ENCODE data around the gene ACMSD.

GRCh38 chr2:134792186-134792585, 46.2 kb upstream of the ACMSD start:
- TF ChIP-seq ESRRA (IDR thresholded peaks at IDR 0.05; ENCODE audit: low read length) (no peak), TCF12 (IDR thresholded peaks at IDR 0.05; ENCODE audit: low read depth, low read length) (no peak), HDAC2 (IDR thresholded peaks at IDR 0.05) (no peak), CTCF (IDR thresholded peaks at IDR 0.05 in 2 of 3, conservative IDR thresholded peaks at IDR 0.05 in 1 of 3; ENCODE audit: control insufficient read depth in 2 of 3, extremely low read depth in 1 of 3, insufficient read depth in 1 of 3, low read depth in 3 of 3, low read length in 3 of 3) (no peak), EP300 (IDR thresholded peaks at IDR 0.05; ENCODE audit: borderline replicate concordance in 1 of 2, control insufficient read depth in 1 of 2, low read depth in 2 of 2, low read length in 2 of 2) (no peak), EGR1 (IDR thresholded peaks at IDR 0.05; ENCODE audit: borderline replicate concordance in 1 of 2, low read depth in 2 of 2, low read length in 2 of 2) (no peak), IRF4 (IDR thresholded peaks at IDR 0.05; ENCODE audit: low read depth, low read length) (no peak), POLR2A (IDR thresholded peaks at IDR 0.05; ENCODE audit: low read depth, low read length) (no peak), BMI1 (IDR thresholded peaks at IDR 0.05; ENCODE audit: borderline replicate concordance) (no peak), RELA (IDR thresholded peaks at IDR 0.05; ENCODE audit: borderline replicate concordance, partially characterized antibody) (no peak), EZH2 (IDR thresholded peaks at IDR 0.05; ENCODE audit: borderline replicate concordance, control insufficient read depth, low read depth, low read length) (no peak)

Data from GM12878 (cell line).